Tibial nerve (tissue), 4 donors: ENCODE measurements around the gene WDHD1. TPM values are rescaled to one million over a fixed set of nuclear protein-coding genes. Genes with fewer than 3 reads are reported as not detected.
"Not testable (repeated sequence)": the region's sequence is repeated elsewhere in the genome, so short reads cannot be mapped to it uniquely, and the experiment has no call there.

ENCODE experiments used
- DNase-seq, 2 donors: peaks; one replicate each; pipeline ENCODE4 v3.0.0-alpha.2; 2019; ENCODE audit warnings: low spot score in 2 of 2
- H3K27ac ChIP-seq, 4 donors: fragments of 200-600 bp; sonication (generic) in 3 of 4; one replicate each; pipeline ENCODE4 v1.5.1; 2017 to 2019; ENCODE audit warnings: mild to moderate bottlenecking in 1 of 4
- H3K27me3 ChIP-seq, 2 donors: fragments of 200-600 bp; sonication (generic) in 1 of 2; one replicate each; pipeline versions ENCODE4 v1.5.1 to v1.6.0; 2017 to 2019
- H3K36me3 ChIP-seq, 3 donors: fragments of 200-600 bp; sonication (generic); one replicate each; pipeline ENCODE4 v1.5.1; 2018 to 2019
- H3K4me1 ChIP-seq, 4 donors: fragments of 200-600 bp; sonication (generic) in 3 of 4; one replicate each; pipeline ENCODE4 v1.5.1; 2017 to 2019
- H3K4me3 ChIP-seq, 4 donors: fragments of 200-600 bp; sonication (generic) in 3 of 4; one replicate each; pipeline ENCODE4 v1.5.1; 2017 to 2019; ENCODE audit warnings: mild to moderate bottlenecking in 1 of 4, moderate library complexity in 1 of 4
- H3K9me3 ChIP-seq, 4 donors: fragments of 200-600 bp; sonication (generic) in 3 of 4; one replicate each; pipeline ENCODE4 v1.5.1; 2017 to 2019
- EP300 ChIP-seq, 2 donors: sonication (generic); formaldehyde crosslinking; IDR thresholded peaks; one replicate each; pipeline ENCODE4 v1.6.1; 2017; ENCODE audit warnings: antibody characterized with exemption in 2 of 2, mild to moderate bottlenecking in 1 of 2
- POLR2A ChIP-seq, 2 donors: fragments of 450-650 bp; IDR thresholded peaks; one replicate each; pipeline ENCODE4 v1.6.1; 2017; ENCODE audit warnings: antibody characterized with exemption in 2 of 2, mild to moderate bottlenecking in 2 of 2, moderate library complexity in 2 of 2
- WGBS, 2 donors: methylation state at CpG; one replicate each; pipeline ENCODE4 v1.1.5; 2018; 5-methylcytosine and 5-hydroxymethylcytosine counted together
- total RNA-seq, 4 donors: library from RNA; depleted of rRNA; stranded (reverse); fragments of >200 nt; gene quantifications; one replicate each; pipeline ENCODE4 v1.1.0, GENCODE V29; 2016
- TF ChIP-seq, protein P1 (sequence below), 5 experiments: fragments of 200-600 bp in 3 of 5; fragments of 450-650 bp in 2 of 5; sonication (generic) in 3 of 5; IDR thresholded peaks; one replicate each; pipeline ENCODE4 v1.5.1; 2016 to 2019; ENCODE audit warnings: antibody characterized with exemption in 5 of 5, mild to moderate bottlenecking in 3 of 5, moderate library complexity in 2 of 5

WDHD1 gene
- total RNA-seq, 4 donors from 2014 or later = 1.2 to 3.1 (median 1.9) TPM

DNA sequence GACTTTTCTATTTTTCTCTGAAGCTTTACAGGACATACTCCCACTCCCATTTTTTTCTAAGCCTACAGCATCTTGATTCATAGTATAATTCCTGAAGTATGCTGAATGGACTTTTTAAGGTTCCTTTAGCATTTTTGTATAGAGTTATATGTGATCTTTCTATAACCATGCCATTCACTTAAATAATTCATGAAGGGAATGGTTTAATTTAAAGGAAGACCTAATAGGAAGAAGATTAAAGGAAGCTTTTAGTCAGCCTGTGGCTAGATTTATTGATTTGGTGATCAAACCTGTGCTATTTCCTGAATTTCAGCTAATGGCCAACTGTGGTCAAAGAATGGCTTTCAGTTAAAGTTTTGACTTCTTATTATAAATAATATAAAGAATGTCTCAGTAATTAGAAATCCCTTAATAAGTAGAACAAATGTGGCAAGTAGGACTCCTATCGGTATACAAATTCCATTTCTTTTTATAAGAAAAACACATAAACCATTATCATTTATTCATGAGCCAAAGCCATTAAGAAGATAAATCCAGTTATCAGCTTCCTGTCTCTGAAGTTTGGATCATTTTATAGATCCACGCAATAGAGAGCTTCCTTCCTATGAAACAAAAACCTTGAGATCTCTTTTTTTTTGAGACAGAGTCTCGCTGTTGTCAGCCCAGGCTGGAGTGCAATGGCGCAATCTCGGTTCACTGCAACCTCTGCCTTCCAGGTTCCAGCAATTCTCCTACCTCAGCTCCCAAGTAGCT, 20.6 kb upstream of the WDHD1 start:
- peaks cover 0 to 10% (median 4%) of the 10 kb centered on the region in 4 donors for H3K4me1 ChIP-seq
- no peak for DNase-seq
- H3K9me3 ChIP-seq = no peaks in the 10 kb centered on the region
- H3K27me3 ChIP-seq = no peaks in the 10 kb centered on the region
- no peak overlapping the region for H3K4me3 ChIP-seq
- WGBS, 2 donors = 87 to 93% methylated on average over 5 of the region's 5 CpGs
- no peak for TF ChIP-seq POLR2A (IDR thresholded peaks at IDR 0.05)
- TF ChIP-seq, protein P1, sequence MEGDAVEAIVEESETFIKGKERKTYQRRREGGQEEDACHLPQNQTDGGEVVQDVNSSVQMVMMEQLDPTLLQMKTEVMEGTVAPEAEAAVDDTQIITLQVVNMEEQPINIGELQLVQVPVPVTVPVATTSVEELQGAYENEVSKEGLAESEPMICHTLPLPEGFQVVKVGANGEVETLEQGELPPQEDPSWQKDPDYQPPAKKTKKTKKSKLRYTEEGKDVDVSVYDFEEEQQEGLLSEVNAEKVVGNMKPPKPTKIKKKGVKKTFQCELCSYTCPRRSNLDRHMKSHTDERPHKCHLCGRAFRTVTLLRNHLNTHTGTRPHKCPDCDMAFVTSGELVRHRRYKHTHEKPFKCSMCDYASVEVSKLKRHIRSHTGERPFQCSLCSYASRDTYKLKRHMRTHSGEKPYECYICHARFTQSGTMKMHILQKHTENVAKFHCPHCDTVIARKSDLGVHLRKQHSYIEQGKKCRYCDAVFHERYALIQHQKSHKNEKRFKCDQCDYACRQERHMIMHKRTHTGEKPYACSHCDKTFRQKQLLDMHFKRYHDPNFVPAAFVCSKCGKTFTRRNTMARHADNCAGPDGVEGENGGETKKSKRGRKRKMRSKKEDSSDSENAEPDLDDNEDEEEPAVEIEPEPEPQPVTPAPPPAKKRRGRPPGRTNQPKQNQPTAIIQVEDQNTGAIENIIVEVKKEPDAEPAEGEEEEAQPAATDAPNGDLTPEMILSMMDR (IDR thresholded peaks at IDR 0.05) = no peak
- TF ChIP-seq EP300 (IDR thresholded peaks at IDR 0.05) = no peak
- H3K27ac ChIP-seq = no peak overlapping the region
- H3K36me3 ChIP-seq = peaks cover 0 to 18% (median 0%) of the 10 kb centered on the region in 3 donors

DNA sequence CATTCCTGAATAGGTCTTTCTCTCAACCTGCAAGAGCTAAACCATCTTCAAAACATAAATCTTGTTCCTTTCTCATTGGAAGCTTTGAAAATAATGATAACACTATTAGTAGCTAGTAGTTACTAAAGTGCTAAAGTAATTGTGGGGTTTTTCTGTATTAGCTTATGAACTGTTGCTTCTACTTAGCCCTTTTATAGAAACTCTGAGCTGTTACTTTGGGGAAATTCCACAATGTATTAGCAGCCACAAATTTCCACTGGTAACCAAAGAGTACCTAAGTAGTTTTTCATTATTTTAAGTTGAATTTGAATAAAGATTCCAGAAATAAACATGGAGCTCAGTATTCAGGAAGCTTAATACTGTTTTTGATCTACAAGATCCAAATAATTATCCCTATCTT, 18.2 kb upstream of the WDHD1 start:
- Histone ChIP-seq H3K27me3 (no peaks in the 10 kb centered on the region), H3K4me3 (no peak overlapping the region), H3K36me3 (peaks cover 0 to 18% (median 0%) of the 10 kb centered on the region in 3 donors), H3K4me1 (no peaks in the 10 kb centered on the region), H3K27ac (no peak overlapping the region), H3K9me3 (no peaks in the 10 kb centered on the region)
- no peak for DNase-seq
- no peak for TF ChIP-seq EP300 (IDR thresholded peaks at IDR 0.05)
- TF ChIP-seq, protein P1 (IDR thresholded peaks at IDR 0.05) = no peak
- no peak for TF ChIP-seq POLR2A (IDR thresholded peaks at IDR 0.05)

DNA sequence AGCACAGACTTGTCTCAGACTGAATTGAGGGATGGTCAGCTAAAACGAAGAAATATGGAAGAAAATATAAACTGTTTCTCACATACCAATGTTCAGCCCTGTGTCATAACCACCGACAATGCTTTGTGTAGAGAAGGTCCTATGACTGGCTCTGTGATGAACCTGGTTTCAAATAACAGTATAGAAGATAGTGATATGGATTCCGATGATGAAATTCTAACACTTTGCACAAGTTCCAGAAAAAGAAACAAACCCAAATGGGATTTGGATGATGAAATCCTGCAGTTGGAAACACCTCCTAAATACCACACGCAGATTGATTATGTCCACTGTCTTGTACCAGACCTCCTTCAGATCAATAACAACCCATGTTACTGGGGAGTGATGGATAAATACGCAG, 16.6 kb upstream of the WDHD1 start:
- no peak for DNase-seq
- Histone ChIP-seq H3K36me3 (peaks cover 0 to 18% (median 0%) of the 10 kb centered on the region in 3 donors), H3K27ac (no peak overlapping the region), H3K27me3 (no peaks in the 10 kb centered on the region), H3K9me3 (no peaks in the 10 kb centered on the region), H3K4me1 (no peaks in the 10 kb centered on the region), H3K4me3 (no peak overlapping the region)
- TF ChIP-seq, protein P1 (IDR thresholded peaks at IDR 0.05) = no peak
- TF ChIP-seq POLR2A (IDR thresholded peaks at IDR 0.05) (no peak), EP300 (IDR thresholded peaks at IDR 0.05) (no peak)
- WGBS, 2 donors = 88 to 95% methylated on average over 5 of the region's 5 CpGs

DNA sequence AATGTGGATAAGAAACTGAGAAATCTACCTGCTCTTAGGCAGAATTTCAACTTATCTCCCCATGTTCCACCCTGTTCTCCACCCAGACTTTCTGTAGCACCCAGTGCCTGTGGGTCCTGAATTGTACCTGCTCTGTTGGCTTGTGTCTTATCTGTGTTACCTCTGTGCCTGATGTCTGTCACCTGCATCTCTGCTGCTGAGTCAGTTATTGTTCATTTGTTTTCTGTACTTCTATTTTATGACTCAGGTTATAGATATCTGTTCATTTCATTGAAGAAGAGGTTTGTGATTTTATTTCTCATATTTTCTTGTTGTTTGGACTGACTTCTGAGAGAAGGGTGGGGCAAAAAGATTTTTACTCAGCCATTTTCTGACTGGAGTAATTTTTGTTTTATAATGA, 11.8 kb upstream of the WDHD1 start:
- no peak for DNase-seq
- Histone ChIP-seq H3K27ac (no peak overlapping the region), H3K4me3 (no peak overlapping the region), H3K36me3 (peaks cover 0 to 43% (median 0%) of the 10 kb centered on the region in 3 donors), H3K9me3 (no peaks in the 10 kb centered on the region), H3K4me1 (no peaks in the 10 kb centered on the region), H3K27me3 (no peaks in the 10 kb centered on the region)
- TF ChIP-seq POLR2A (IDR thresholded peaks at IDR 0.05) (no peak), EP300 (IDR thresholded peaks at IDR 0.05) (no peak)
- TF ChIP-seq, protein P1 (IDR thresholded peaks at IDR 0.05) = no peak

DNA sequence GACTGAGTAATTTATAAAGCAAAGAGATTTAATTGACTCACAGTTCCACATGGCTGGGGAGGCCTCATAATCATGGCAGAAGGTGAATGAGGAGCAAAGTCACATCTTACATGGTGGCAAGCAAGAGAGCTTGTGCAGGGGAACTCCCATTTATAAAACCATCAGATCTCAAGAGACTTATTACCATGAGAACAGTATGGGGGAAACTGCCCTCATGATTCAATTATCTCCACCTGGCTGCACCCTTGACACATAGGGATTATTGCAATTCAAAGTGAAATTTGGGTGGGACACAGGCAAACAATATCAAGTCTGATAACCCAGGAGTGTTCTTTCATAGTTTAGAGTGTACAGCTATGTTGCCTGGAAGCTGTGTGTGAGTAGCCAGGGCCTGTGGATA, 11.1 kb upstream of the WDHD1 start:
- H3K36me3 ChIP-seq = peaks cover 0 to 36% (median 0%) of the 10 kb centered on the region in 3 donors
- not testable (repeated sequence) for H3K4me3 ChIP-seq, H3K27ac ChIP-seq, H3K9me3 ChIP-seq, H3K27me3 ChIP-seq, DNase-seq, H3K4me1 ChIP-seq
